ENCODE data around the gene SLC66A2. TPM values are rescaled to one million over a fixed set of nuclear protein-coding genes. Genes with fewer than 3 reads are reported as not detected.
"Not testable (repeated sequence)": the region's sequence is repeated elsewhere in the genome, so short reads cannot be mapped to it uniquely, and the experiment has no call there.

Gene SLC66A2
- polyA plus RNA-seq, 6 donors from 2014 or later, result 26.3 to 40.9 (median 34.5) TPM

GRCh38 chr18:79884963-79885728, 66.3 kb downstream of the SLC66A2 start:
- Mint-ChIP-seq H3K4me1 (peaks cover 0 to 2% (median 0%) of the 10 kb centered on the region in 3 donors), H3K36me3 (peaks cover 0 to 7% of the 10 kb centered on the region in 2 donors), H3K27me3 (no peaks in the 10 kb centered on the region), H3K4me3 (no peak overlapping the region), H3K27ac (no peak overlapping the region), H3K9me3 (peaks cover 0 to 25% (median 17%) of the 10 kb centered on the region in 7 donors)
- no peak for DNase-seq
- ATAC-seq (ENCODE audit: low read depth in 2 of 2), result no peak

GRCh38 chr18:79884294-79884962, 67.0 kb downstream of the SLC66A2 start:
- Mint-ChIP-seq H3K4me3 (no peak overlapping the region), H3K27ac (no peak overlapping the region), H3K36me3 (peaks cover 0 to 5% of the 10 kb centered on the region in 2 donors), H3K27me3 (no peaks in the 10 kb centered on the region), H3K4me1 (peaks cover 0 to 2% (median 0%) of the 10 kb centered on the region in 3 donors), H3K9me3 (peaks cover under 1 to 18% (median 10%) of the 10 kb centered on the region in 7 donors)
- no peak for ATAC-seq (ENCODE audit: low read depth in 2 of 2)
- no peak for DNase-seq

DNA sequence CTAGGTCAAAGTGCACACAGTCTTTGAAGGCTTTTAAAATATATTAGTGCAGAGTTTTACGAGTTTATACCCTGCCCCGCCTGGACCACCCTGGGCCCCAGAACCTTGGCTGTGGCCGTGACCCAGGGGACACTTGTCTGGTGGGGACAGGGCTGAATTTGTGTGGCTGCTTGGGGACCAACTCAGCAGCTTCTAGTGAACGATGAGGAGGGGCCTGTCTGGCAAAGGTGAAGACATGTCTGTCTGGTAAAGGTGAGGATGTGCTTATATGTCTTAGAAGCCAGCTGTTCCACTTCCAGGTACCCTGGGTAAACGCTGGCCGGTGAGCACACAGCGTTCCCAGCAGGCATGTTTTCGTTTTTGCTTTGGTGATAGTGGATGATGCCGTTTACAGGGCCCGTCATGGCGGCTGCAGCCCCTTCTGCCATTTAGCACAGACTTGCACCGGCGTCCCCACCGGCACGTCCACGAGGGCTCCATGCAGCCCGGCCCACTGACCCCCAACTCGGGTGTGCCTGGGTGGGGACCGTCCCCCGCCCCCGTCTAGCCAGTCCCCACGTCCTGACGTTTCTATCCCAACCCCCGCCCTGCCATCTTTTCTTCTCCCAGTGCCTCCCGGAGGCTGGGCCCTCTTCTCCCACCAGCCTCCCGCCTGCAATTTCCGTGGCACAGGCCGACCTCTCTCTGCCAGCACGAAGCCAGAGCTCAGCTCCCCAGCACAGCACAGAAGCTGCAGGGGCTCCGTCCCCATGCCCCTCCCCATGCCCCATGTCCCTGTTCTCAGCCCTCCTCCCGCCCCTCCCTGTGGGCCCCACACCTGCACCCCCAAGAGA, 67.8 kb downstream of the SLC66A2 start:
- H3K27ac Mint-ChIP-seq, result no peak overlapping the region
- DNase-seq (no peak), ATAC-seq (ENCODE audit: low read depth in 2 of 2) (no peak)
- H3K36me3 Mint-ChIP-seq, result no peaks in the 10 kb centered on the region
- H3K4me3 Mint-ChIP-seq, result no peak overlapping the region
- no peaks in the 10 kb centered on the region for H3K27me3 Mint-ChIP-seq
- peaks cover 2 to 10% (median 3%) of the 10 kb centered on the region in 7 donors for H3K9me3 Mint-ChIP-seq
- H3K4me1 Mint-ChIP-seq, result peaks cover 0 to 2% (median 0%) of the 10 kb centered on the region in 3 donors

DNA sequence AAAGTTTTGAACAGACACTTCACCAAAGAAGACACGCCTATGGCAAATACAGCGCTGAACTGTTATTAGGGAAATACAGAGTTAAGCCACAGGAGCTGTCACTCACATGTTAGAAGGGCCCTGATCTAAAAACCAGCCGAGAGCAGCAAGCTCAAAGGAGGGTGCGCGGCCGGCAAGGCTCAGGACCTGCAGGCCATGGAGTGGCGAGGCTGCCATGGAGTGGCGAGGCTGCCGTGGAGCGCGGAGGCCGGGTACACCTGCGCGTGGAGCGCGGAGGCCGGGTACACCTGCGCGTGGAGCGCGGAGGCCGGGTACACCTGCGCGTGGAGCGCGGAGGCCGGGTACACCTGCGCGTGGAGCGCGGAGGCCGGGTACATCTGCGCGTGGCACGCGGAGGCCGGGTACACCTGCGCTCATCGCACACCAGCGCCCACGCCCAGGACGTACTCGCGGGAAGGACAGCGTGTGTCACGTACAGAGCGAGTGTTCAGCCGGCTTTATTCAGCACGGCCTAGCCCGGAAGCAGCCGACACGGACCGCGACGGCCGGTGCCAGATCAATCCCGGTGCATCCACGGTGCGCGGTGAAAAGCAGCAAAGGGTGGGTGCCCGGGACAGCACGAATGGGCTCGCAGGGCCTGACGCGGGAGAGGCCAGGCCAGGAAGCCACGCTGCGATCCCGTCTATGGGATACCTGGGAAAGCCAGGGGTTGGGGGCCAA, 68.8 kb downstream of the SLC66A2 start:
- H3K27ac Mint-ChIP-seq, result no peak overlapping the region
- ATAC-seq (ENCODE audit: low read depth in 2 of 2) (no peak), DNase-seq (no peak)
- H3K36me3 Mint-ChIP-seq, result no peaks in the 10 kb centered on the region
- peaks cover 0 to 2% (median 0%) of the 10 kb centered on the region in 3 donors for H3K4me1 Mint-ChIP-seq
- no peak overlapping the region for H3K4me3 Mint-ChIP-seq
- H3K27me3 Mint-ChIP-seq, result no peaks in the 10 kb centered on the region
- peaks cover 0 to 8% (median 0%) of the 10 kb centered on the region in 7 donors for H3K9me3 Mint-ChIP-seq

- no peak for ATAC-seq (ENCODE audit: low read depth in 2 of 2)
- DNase-seq, result no peak
- H3K36me3 Mint-ChIP-seq, result no peaks in the 10 kb centered on the region
- no peak overlapping the region for H3K4me3 Mint-ChIP-seq
- H3K27ac Mint-ChIP-seq, result no peak overlapping the region
- H3K9me3 Mint-ChIP-seq, result peaks cover 0 to 8% (median 0%) of the 10 kb centered on the region in 7 donors
- peaks cover 0 to 2% (median 0%) of the 10 kb centered on the region in 3 donors for H3K4me1 Mint-ChIP-seq
- no peaks in the 10 kb centered on the region for H3K27me3 Mint-ChIP-seq
Observed at GRCh38 chr18:79881695-79882094, 69.8 kb downstream of the SLC66A2 start.

DNA sequence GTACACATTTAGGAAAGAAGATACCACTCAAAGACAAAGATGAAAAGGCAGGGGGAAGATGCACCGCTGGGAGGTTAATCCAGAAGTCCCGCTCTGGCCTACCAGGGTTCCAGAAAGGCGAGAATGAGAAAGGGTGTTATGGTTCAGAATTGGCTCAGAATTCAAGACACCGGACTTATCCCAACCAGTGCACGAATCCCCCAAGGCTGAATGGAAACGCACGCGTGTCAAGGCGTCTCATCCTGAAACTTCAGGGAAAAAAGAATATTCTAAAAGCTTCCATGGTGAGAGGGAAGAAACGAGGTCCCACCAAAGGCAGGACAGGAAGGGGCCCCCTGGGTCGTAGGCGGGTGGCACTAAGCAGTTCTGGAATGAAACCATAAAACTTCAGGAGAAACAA, 71.9 kb downstream of the SLC66A2 start:
- ATAC-seq (ENCODE audit: low read depth in 2 of 2), result no peak
- DNase-seq, result no peak
- peaks cover 0 to 2% (median 0%) of the 10 kb centered on the region in 3 donors for H3K4me1 Mint-ChIP-seq
- H3K4me3 Mint-ChIP-seq, result no peak overlapping the region
- H3K36me3 Mint-ChIP-seq, result no peaks in the 10 kb centered on the region
- H3K27me3 Mint-ChIP-seq, result no peaks in the 10 kb centered on the region
- H3K27ac Mint-ChIP-seq, result no peak overlapping the region
- peaks cover 0 to 5% (median 0%) of the 10 kb centered on the region in 7 donors for H3K9me3 Mint-ChIP-seq

- DNase-seq (no peak), ATAC-seq (ENCODE audit: low read depth in 2 of 2) (no peak)
- H3K9me3 Mint-ChIP-seq, result peaks cover 0 to 5% (median 0%) of the 10 kb centered on the region in 7 donors
- no peaks in the 10 kb centered on the region for H3K36me3 Mint-ChIP-seq
- H3K27me3 Mint-ChIP-seq, result peaks cover 0 to 5% (median 0%) of the 10 kb centered on the region in 3 donors
- H3K27ac Mint-ChIP-seq, result no peak overlapping the region
- no peak overlapping the region for H3K4me3 Mint-ChIP-seq
- H3K4me1 Mint-ChIP-seq, result peaks cover 0 to 2% (median 0%) of the 10 kb centered on the region in 3 donors
Observed at GRCh38 chr18:79878741-79879378, 72.6 kb downstream of the SLC66A2 start.

- not testable (repeated sequence) for H3K36me3 Mint-ChIP-seq; H3K9me3 Mint-ChIP-seq; H3K27ac Mint-ChIP-seq; H3K4me1 Mint-ChIP-seq; ATAC-seq (ENCODE audit: low read depth in 2 of 2); H3K4me3 Mint-ChIP-seq; DNase-seq; H3K27me3 Mint-ChIP-seq
Observed at GRCh38 chr18:79878246-79878645, 73.2 kb downstream of the SLC66A2 start.

DNA sequence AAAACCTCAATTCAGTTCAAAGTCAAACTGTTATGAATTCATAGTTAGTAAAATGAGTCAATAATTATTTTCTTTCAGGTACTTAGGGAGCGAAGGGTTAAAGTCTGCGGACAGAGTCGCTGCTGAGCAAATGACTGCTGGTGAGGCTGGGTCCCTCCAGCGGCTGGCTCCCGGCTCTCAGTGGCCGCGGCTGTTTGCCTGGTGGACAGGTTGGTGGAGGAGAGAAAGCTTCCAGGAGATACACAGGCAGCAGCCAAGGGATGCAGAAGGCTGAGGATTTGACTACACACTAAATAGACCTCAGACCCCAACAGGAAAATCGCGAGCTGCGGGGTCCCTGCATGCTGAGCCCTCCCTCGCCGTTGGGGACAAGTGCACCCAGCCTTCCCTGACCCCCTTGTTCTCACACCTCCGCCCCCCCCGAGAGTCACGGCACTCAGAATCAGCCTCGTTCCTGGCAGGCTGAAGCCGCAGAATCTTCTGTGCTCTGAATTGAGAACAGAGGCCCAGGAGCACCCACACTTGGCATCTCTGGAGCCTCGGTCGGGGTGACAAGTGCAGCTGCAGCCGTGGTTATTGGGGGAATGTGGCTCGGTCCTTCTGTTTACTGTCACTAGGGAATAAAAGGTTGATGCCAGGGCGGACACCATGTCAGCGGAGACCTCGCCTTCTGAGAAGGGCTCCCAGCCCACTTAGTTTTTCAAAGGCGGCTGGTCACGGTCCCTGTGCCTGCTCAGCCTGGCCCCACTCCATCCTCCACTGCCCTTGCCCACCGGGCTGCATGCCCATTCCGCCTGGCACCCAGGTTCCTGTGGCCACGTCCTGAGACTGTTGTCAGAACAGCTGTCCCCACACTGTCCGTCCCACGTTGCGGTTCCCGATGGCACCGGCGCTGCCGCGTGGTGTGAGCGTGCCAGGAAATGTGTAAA, 74.0 kb downstream of the SLC66A2 start:
- H3K27ac Mint-ChIP-seq, result no peak overlapping the region
- H3K27me3 Mint-ChIP-seq, result peaks cover 0 to 5% (median 3%) of the 10 kb centered on the region in 3 donors
- H3K4me3 Mint-ChIP-seq, result no peak overlapping the region
- H3K9me3 Mint-ChIP-seq, result peaks cover 0 to 5% (median 0%) of the 10 kb centered on the region in 7 donors
- no peak for ATAC-seq (ENCODE audit: low read depth in 2 of 2)
- no peaks in the 10 kb centered on the region for H3K36me3 Mint-ChIP-seq
- H3K4me1 Mint-ChIP-seq, result peaks cover 0 to 2% (median 0%) of the 10 kb centered on the region in 3 donors
- no peak for DNase-seq

DNA sequence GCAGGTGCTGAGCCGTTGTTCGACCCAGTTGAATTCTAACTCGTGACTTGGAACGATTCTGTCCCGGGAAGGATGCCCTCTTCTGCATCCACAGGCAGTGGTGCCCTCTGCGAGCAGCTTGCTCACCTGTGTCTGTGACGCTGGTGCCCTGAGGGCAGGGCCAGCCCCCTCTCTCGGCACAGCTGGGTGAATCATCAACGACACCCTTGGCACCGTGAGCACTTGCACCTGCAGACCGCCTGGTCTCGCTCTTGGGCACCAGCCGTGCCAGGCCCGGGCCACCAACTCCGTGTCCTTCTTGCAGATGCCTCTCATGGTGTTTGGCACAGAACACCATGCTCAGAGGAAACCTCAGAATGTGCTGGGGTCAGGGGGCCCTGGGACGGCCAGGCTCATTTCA, 75.0 kb downstream of the SLC66A2 start:
- no peaks in the 10 kb centered on the region for H3K36me3 Mint-ChIP-seq
- H3K27ac Mint-ChIP-seq, result no peak overlapping the region
- ATAC-seq (ENCODE audit: low read depth in 2 of 2), result no peak
- no peak for DNase-seq
- H3K9me3 Mint-ChIP-seq, result peaks cover 0 to 5% (median 0%) of the 10 kb centered on the region in 7 donors
- peaks cover 0 to 5% (median 5%) of the 10 kb centered on the region in 3 donors for H3K27me3 Mint-ChIP-seq
- H3K4me1 Mint-ChIP-seq, result no peaks in the 10 kb centered on the region
- H3K4me3 Mint-ChIP-seq, result no peak overlapping the region

DNA sequence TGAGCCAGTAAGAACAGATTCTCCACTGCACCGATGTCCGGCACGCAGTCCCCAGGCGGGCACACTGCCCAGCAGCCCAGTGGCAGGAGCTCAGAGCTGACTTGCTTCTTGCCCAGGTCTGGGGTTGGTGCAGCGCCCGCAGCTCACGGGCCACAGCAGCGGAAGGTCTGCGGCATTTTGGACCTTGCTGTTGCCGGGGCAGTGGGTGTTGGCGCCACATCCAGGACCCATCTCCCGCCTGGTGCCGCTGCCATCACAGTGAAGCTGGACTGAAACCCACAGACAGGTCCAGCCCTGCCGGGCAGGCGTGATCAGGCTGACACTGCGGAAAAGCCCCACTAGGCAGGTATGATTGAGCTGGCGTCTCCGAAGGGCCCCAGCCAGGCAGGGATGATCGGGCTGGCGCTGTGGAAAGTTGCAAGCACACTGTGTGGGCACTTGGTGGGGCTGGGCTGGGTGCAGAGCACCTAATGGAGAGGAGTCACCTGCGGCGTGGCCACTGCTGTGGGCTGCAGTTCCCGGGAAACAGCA, 75.5 kb downstream of the SLC66A2 start:
- H3K27me3 Mint-ChIP-seq, result peaks cover 0 to 5% (median 5%) of the 10 kb centered on the region in 3 donors
- H3K4me1 Mint-ChIP-seq, result no peaks in the 10 kb centered on the region
- peaks cover 0 to 5% (median 0%) of the 10 kb centered on the region in 7 donors for H3K9me3 Mint-ChIP-seq
- H3K4me3 Mint-ChIP-seq, result no peak overlapping the region
- ATAC-seq (ENCODE audit: low read depth in 2 of 2), result no peak
- no peak for DNase-seq
- H3K27ac Mint-ChIP-seq, result no peak overlapping the region
- H3K36me3 Mint-ChIP-seq, result no peaks in the 10 kb centered on the region

Data from naive B cell (primary cell).